Mammary epithelial cell (primary cell): Measurements from ENCODE around the gene BEX4.

ENCODE experiments used
- EZH2 ChIP-seq: IDR thresholded peaks from 2 replicates; pipeline ENCODE4 v1.6.1; 2012; ENCODE audit warnings: low read length, inconsistent platforms, borderline replicate concordance
- TF ChIP-seq, protein P1 (sequence below), 2 donors: IDR thresholded peaks in 1 of 2; conservative IDR thresholded peaks in 1 of 2; 2 replicates each; pipeline ENCODE4 v1.5.1; 2011 to 2012; ENCODE audit warnings: inconsistent platforms in 2 of 2, low read length in 2 of 2, mild to moderate bottlenecking in 2 of 2, control low read depth in 1 of 2, low read depth in 1 of 2; ENCODE audit not compliant: insufficient read depth in 1 of 2; ENCODE audit errors: extremely low read depth in 1 of 2

DNA sequence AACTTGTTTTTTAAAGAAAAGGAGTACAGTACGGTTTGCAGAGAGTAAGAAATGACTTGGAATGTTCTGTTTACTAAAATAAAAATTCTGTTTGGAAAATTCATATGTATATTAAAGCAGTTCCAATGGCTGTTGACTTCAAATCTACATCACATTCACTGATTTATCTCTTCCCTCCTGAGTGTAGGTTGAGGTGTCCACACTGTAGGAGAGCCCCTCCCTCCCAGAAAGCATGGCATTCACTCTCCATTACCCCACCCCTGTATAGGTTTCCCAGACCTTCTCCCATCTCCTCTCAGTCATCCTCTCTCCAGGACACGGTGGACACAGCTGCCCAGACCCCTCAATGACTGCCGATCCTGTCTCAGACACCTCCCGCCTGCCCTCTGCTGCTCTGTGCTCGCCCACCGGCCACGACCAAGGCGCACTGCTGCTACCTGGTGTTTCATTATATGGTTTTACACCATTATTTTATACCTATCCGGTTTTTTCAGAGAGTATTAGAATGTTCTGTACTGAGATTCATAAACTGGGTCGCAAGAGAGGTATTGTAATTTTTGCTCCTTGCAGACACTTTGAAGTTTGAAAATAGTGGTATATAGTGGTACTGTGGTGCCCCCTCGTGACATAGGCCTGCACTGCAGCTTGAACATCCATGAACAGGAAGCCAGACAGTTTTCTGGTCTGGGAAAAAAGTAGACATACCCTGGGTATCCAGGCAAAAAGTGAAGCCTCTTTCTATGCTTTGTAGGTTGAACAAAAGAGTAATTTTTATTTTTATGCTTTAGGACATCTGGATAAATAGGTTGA, 38.8 kb upstream of the BEX4 start:
- TF ChIP-seq, protein P1, sequence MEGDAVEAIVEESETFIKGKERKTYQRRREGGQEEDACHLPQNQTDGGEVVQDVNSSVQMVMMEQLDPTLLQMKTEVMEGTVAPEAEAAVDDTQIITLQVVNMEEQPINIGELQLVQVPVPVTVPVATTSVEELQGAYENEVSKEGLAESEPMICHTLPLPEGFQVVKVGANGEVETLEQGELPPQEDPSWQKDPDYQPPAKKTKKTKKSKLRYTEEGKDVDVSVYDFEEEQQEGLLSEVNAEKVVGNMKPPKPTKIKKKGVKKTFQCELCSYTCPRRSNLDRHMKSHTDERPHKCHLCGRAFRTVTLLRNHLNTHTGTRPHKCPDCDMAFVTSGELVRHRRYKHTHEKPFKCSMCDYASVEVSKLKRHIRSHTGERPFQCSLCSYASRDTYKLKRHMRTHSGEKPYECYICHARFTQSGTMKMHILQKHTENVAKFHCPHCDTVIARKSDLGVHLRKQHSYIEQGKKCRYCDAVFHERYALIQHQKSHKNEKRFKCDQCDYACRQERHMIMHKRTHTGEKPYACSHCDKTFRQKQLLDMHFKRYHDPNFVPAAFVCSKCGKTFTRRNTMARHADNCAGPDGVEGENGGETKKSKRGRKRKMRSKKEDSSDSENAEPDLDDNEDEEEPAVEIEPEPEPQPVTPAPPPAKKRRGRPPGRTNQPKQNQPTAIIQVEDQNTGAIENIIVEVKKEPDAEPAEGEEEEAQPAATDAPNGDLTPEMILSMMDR (conservative IDR thresholded peaks at IDR 0.05 in 1 of 2, IDR thresholded peaks at IDR 0.05 in 1 of 2; ENCODE audit: extremely low read depth in 1 of 2, insufficient read depth in 1 of 2, low read depth in 1 of 2, low read length in 2 of 2): peak; percentile 82 to 95
- TF ChIP-seq EZH2: no peak
